GM21737 (cell line): ENCODE data around the gene UPP1.
"Not testable (repeated sequence)": the region's sequence is repeated elsewhere in the genome, so short reads cannot be mapped to it uniquely, and the experiment has no call there.

Experiments used
- ATAC-seq: cut with Tn5 transposase; IDR thresholded peaks from one replicate; pipeline ENCODE4 v1.9.1; 2021; ENCODE audit warnings: mild to moderate bottlenecking, moderate library complexity; ENCODE audit not compliant: unreplicated experiment

Gene UPP1

DNA sequence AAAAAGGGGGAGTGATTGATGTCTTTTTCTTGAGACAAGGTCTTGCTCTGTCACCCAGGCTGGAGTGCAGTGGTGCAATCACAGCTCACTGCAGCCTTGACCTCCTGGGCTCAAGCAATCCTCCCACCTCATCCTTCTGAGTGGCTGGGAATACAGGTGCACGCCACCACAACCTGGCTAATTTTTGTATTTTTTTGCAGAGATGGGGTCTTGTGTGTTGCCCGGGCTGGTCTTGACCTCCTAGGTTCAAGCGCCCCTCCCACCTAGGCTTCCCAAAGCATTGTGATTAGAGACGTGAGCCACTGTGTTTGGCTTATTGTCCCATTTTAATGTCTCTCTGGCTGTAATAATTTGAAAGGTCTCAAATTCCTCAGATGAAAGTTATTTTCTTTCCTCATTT, 21.8 kb downstream of the UPP1 start:
- ATAC-seq, result no peak

DNA sequence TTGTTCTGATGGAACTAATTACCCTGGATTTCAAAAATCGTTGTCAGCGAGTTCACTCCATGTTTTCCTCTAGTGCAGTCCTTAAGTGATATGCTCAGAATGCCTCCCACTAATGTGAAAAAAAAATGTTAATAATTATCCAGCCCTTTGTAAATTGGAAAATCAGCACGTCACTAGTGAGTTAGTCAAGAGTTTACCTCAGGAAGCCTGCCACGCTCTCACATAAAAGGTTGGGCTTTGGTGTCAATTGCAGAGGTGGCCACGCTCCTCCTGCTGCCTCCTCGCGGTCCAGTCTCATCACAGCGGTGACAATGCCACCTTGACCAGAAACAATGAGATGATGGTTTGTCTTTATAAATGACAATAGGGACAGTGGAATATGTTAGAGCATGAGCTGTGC, 22.5 kb downstream of the UPP1 start:
- ATAC-seq, result no peak

DNA sequence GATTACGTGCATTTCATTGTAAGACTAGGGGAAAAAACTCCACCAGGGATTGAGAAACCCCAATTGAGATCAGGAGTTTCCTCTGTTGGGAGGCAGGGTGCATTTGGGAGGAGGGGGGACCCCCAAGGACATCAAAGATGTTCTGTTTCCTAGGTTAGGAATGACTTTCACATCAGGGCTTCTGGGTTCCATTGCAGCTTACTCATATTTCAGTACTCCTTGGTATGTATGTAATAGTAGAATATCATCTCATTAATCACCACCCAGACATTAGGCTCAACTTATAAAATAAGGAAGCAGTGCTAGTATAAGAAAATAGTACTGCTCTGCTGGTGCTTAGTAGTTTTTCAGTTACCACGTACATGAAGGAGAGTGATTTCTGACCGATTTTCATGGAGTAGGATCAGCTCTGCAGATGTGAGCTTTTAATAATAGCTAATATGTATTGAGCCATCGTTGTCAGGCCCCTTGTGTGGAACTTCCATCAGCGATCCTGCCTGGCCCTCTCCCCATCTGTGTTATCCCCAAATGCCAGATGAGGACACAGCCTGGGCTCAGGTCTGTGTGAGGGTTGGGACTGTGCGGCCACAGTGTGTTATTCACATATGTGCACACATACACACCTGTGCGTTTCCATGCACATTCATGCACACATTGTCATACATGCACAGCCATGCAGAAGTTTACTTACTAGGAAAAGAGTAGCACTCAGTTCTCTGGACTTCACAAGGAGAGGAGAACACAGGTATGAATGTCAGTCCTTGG, 23.5 kb downstream of the UPP1 start:
- no peak for ATAC-seq

DNA sequence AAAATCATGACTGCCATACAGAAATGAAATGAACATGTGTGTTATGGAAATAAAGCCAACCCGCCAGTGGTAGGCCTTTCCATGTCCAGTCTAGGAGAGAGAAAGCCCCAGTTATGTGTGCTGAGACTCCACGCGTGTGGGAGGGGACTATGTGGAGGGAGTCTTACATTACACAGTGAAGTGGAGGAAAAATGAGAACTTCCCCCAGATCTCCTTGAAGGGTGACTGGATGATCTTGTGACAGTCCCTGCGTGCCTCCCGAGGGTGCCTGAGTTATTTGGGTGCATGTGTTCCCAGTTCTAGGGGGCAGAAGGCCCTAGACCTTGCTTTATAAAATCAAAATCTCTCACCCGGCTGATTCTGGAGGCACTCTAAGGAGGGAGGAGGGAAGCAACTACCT, 24.2 kb downstream of the UPP1 start:
- ATAC-seq, result no peak

DNA sequence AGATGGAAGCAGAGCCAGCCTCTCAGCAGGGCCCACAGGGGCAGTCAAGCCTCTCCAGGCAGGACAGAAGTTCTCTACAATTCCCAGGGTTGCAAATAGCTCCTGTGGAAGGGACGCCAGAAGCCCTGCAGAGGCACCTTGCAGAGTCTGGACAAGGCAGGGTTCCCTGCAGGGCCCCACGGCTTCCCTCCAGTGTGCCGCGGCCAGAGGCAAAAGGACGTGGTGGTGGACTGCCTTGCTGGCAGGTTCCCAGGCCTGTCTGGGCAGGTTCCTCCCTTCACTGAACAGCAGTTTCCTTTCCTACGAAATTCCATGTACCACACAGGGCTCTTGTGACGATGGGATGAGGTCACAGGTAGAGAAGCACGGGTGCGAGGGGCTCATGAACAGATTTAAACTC, 25.1 kb downstream of the UPP1 start:
- no peak for ATAC-seq

DNA sequence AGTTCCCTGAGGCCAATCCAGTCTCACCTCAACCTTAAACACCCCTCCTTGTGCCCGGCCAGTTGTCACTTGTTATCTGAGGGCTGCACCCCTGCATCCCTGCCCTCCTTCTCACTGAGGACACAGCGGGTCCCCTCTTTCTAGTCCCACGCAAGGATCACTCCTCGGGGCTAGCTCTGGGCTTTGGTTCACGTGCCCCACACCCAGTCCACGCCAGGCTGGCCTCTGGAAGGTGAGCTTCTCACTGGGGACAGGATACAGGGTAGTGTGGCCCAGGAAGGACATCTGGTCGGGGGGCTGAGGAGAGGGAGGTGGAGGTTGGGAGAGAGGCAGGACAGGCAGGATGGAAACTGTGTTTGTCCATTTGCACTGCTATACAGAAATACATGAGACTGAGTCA, 25.5 kb downstream of the UPP1 start:
- no peak for ATAC-seq

DNA sequence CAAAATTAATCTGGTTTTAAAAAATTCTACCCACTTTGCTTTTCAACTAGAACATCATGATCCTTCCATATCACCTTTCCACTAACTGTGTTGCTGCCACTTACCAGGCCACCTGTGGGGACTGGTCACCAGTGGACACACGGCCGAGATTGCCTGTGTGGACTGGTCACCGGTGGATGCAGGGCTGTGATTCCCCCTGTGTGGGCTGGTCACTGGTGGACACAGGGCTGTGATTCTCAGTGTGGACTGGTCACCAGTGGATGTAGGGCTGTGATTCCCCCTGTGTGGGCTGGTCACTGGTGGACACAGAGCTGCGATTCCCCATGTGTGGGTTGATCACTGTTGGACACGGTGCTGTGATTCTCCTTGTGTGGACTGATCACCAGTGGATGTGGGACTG, 27.0 kb downstream of the UPP1 start:
- no peak for ATAC-seq

DNA sequence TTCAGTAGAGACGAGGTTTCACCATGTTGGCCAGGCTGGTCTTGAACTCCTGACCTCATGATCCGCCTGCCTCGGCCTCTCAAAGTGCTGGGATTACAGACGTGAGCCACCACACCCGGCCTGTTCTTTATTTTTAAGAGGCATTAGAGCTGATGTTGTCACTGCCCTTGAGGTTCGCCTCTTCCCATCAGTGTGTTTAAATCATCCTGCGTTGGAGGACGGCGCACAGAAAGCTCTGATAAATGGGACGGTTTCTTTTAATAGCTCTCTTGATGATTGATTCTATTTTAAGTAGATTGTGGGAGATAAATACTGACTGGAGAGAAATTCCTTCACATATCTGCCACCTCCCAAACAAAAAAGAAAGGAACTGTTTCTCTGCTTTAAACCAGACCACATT, 29.0 kb downstream of the UPP1 start:
- no peak for ATAC-seq

DNA sequence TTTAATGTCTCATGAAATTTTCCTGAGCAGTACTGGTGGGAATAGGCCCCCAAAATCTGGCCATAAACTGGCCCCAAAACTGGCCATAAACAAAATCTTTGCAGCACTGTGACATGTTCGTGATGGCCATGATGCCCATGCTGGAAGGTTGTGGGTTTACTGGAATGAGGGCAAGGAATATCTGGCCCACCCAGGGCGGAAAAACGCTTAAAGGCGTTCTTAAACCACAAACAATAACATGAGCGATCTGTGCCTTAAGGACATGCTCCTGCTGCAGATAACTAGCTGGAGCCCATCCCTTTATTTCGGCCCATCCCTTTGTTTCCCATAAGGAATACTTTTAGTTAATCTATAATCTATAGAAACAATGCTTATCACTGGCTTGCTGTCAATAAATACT, 31.5 kb downstream of the UPP1 start:
- not testable (repeated sequence) for ATAC-seq

DNA sequence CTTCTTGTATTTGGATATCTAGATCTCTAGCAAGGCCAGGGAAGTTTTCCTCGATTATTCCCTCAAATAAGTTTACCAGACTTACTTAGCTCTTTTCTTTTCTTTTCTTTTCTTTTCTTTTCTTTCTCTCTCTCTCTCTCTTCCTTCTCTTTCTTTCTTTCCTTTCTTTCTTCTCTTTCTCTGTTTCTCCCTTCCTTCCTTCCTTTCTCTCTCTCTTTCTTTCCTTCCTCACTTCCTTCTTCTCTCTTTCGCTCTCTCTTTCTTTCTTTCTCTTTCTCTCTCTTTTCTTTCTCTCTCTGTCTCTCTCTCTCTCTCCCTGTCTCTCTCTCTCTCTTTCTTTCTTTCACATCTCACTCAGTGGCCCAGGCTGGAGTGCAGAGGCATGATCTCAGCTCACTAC, 37.0 kb downstream of the UPP1 start:
- ATAC-seq, result no peak

DNA sequence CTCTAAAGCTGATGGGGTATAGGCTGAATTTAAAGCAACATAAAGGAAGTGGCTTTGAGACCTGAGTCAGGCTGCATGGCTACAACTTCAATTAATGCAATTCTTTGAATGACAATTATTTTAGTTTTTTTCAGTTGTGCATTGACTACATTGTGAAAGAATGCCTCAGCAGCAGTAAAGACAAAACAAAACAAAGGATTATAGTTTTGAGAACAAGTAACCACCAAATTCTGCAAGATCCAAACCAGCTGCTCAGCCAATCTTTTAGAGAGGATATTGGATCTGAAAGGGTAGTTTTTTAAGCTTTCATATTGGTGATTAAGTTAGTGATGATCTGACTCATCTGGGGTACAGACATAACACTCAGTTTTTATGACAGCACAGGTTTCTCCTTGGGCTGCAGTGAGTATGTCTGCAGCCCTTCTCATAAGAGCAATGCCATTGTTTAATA, 41.6 kb downstream of the UPP1 start:
- ATAC-seq, result peak; percentile 76

DNA sequence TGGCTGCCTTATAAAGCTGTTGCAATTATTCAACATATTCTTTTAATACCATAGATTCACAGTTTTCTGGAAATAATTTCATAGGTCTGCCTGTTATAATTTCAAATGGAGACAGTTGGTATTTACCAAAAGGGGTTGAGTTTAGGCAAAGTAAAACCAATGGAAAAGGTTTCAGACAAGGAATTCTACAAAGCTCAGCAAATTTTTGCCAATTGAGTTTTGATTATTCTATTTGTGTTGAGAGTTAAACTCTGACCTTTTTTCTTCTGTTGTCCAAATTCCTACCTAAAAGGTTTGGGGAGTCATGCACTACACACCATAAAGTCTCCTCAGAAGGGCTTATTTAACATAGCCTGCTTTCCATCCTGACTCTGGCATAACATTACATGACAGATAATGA, 43.7 kb downstream of the UPP1 start:
- ATAC-seq, result no peak

DNA sequence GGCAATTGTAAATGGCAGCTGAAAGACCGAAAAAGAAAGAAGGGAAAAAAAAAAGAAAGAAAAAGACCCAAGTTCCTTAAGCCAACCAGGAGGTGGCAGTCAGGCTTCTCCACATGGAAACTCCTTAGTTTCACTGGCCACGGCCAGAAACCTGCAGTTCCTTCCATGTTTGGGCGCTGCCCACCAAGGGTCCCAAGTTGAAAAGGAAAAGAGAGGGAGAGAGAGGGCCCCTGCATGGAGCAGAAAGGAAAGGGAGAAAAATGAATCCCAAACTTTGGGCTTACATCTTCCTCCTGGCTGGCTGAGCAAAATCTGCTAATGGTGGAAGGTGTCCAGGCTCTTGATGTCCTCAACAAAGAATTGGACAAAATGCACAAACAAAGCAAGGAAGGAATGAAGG, 50.4 kb downstream of the UPP1 start:
- ATAC-seq, result no peak

DNA sequence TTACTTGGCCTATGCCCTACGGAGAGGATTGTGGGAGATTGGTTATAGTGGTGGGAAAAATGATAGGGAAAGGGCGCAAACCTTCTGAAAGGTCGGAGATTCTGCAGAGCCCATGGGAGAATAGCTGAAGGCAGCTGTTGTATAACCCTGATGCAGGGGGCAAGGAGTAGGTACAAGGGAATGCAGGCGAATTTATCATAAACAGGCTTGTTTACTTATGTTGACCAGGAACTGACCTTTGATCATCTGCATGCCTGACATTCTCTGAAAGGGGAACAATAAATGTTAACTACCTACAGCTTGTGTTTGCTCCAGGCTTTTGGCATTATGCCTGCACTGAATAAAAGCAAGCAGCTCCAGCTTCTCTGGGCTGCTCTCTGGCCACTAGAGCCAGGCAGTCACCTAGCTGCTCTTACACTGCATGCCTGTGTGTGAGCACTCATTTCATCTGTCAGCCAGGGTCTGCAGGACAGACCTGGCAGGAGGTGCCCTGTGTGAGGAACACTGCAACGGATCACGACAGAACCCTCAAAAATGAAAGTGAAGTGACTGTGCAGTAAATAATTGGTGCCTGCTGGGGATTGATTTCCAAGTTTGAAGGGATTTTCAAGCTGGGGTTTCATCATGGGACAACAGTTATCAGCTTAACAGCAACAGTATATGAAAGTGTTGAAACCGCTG, 51.1 kb downstream of the UPP1 start:
- no peak for ATAC-seq

DNA sequence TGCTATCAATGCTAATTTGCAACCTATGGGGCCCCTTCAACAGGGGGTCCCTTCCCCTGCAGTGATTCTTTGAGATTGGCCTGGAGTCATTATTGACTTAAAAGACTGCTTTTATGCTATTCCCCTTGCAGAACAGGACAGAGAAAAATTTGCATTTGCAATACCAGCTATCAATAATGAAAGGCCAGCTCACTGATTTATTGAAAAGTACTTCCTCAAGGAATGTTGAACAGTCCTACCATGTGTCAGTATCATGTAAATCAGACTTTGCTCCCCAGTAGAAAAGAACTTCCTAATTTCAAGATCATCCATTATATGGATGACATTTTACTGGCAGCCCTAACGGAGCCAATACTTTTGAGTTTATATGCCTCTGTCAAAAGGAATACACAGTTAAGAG, 52.5 kb downstream of the UPP1 start:
- ATAC-seq, result no peak

DNA sequence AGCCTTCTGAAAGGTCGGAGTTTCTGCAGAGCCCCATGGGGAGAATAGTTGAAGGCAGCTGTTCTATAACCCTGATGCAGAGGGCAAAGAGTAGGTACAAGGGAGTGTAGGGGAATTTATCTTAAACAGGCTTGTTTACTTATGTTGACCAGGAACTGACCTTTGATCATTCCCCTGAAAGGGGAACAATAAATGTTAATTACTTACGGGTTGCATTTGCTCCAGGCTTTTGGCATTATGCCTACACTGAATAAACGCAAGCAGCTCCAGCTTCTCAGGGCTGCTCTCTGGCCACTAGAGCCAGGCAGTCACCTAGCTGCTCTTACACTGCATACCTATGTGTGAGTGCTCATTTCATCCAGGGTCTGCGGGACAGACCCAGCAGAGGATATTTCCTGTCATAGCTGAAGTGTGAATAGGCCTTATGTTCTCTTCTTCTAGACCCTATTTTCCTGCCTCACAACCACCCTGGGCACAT, 55.3 kb downstream of the UPP1 start:
- ATAC-seq, result no peak

DNA sequence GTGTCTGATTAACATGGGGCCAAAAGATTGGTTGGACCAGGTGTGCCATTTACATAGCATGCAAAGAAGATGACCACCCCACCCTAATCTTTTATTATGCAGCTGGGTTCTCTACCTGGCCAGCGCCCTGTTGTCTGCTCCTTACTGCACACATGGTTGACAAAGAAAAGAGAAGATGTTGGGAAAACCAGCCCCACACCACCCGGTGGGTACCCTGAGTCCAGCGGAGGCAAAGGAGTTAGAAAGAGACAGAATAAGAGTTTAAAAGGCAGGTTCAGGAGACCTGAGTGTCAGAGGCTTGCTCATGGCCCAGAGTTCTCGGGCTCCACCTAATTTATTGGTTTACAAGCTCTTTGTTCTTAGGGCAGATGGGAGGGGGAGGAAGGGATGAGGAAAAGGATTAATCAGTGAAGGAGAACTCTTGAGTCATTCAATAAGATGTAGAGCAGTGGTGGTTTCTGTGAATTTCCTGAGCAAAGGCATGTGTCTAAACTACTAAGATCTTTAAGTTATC, 58.1 kb downstream of the UPP1 start:
- no peak for ATAC-seq

DNA sequence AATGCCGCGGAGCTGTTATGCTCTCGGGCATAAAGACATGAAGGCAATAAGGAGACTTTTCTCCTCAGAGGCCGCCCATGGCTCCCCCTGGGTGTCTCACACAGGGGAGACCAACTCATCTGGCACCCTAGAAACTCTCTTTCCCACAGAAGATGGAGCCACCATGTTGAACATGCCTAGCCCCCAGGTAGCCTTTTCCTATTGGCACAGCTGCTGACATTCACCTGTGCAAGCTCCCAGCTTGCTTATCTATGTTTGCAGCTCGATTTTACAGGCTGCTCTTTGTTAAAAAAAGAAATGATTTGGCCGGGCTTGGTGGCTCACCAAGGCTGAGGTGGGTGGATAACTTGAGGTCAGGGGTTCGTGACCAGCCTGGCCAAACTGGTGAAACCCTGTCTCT, 58.6 kb downstream of the UPP1 start:
- ATAC-seq, result not testable (repeated sequence)

DNA sequence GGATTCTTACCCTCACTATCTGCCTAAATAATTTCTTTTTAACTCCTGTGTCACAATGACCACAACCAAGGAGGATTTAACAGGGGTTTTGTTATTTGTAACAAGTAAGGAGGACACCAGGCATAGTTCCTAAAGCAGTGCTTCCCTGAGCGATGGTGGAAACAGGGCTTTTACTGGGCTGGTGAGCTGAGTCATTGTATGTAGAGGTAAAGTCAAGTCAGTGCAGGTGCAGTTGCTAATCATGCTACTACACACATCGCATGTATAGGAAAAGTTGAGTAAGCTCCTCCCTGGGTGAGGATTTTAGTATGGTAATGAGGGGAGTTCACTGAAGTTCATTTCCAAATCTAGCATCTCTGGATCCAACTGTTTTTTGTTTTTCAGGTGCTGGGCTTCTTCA, 59.2 kb downstream of the UPP1 start:
- no peak for ATAC-seq

DNA sequence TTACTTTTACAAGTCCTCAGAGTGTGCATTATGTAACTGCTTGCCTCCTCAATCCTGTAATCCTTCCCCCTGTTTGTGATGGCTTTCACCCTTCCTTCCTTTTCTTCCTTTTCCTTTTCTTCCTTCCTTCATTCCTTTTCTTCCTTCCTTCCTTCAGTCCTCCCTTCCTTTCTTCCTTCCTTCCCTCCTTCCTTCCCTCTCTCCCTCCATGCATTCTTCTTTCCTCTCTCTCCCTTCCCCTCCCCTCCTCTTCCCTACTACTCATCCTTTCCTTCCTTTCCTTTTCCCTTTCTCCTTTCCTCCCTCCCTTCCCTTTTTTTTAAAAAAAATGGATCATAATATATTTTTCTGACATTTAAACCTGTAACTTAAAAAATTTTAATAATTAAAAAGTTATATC, 60.0 kb downstream of the UPP1 start:
- ATAC-seq, result no peak

DNA sequence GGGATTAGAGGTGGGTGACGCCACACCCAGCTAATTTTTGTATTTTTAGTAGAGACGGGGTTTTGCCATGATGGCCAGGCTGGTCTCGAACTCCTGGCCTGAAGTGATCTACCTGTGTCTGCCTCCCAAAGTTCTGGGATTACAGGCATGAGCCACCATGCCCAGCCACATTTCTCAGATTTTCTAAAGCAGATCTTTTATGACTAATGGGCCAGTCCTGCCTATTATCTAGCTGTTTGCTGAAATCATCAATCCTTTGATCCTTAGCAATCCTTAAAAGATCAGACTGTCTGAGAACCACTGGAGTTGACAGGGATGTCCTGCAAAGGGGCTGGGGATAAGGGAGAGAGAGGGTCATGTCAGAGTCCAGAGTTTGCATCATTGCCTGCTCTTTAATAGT, 61.0 kb downstream of the UPP1 start:
- ATAC-seq, result no peak

DNA sequence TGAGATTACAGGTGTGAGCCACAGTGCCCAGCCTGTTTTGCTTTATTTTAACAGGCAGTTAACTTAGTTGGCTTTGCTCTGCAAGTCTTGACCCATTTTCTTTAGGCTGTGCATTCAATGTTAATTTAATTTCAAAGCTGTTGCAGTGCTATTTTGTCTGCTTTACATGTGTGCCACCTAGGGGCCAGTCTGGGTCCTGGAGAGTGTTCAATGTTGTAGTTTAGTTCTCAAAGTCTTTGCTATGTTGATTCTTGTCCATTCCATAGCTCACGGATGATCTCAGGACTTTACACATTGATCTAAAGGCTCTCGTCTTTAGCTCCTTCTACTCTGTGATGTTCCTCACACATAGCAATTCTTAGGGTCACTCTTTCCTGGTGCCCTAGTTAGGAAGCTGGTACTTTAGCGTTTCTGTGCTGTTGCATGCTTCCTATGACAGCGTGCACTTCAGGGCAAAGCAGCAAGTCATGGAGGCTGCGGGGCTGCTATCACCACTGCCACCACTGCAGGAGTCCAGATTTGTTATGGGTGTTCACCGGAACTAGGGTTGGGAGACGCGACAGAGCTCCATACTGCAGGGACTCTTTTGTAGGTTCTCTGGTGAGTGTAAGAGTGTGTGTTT, 65.8 kb downstream of the UPP1 start:
- ATAC-seq, result peak; percentile 74
